Fibroblast of villous mesenchyme (primary cell): ENCODE measurements around the gene SLC38A10. TPM values are rescaled to one million over a fixed set of nuclear protein-coding genes. Genes with fewer than 3 reads are reported as not detected.

Source experiments
- DNase-seq: peaks from one replicate; pipeline ENCODE4 v3.0.0-alpha.2; 2010; ENCODE audit warnings: low read depth
- H3K4me3 ChIP-seq: 2 replicates; pipeline ENCODE4 v1.5.1; 2011; ENCODE audit warnings: low read depth, mild to moderate bottlenecking, low read length
- total RNA-seq: library from RNA; depleted of rRNA; stranded (reverse); fragments of >200 nt; gene quantifications from 2 replicates; pipeline ENCODE4 v1.2.3, GENCODE V29; 2012
- TF ChIP-seq, protein P1 (sequence below): IDR thresholded peaks from 2 replicates; pipeline ENCODE4 v1.5.1; 2012; ENCODE audit warnings: low read depth, mild to moderate bottlenecking, low read length; ENCODE audit not compliant: insufficient read depth

The SLC38A10 gene
- total RNA-seq, 1 donor: 51.4 TPM

DNA sequence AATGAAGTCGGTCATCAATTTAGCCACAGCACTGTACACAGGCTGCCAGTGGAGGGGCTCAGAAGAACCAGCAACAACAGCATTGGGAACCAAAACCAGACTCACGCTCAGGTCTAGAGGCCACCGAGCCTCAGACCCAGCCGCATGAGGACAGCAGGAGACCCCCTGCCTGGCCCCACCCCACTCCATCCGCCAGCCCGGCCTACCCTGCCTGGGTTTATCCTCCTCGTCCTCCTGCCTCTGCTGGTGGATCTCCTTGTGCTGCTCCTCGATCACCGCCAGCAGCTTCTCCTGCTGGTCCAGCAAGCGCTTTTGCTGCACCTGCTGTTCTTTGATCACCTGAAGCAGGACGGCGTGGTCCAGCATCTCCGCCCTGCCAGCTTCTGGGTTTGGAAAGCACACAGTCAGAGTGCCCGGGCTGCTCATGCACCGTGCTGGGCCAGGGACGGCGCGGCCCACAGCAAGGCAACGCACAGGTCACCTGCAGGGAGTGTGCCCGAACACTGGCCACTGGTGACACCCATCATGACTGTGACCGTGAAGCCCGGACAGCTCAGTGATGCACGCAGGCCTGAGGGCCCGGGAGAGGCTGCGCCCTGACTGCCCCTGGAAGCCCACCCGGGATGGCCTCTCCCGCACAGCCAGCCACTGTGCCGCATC, 48.3 kb downstream of the SLC38A10 start:
- TF ChIP-seq, protein P1, sequence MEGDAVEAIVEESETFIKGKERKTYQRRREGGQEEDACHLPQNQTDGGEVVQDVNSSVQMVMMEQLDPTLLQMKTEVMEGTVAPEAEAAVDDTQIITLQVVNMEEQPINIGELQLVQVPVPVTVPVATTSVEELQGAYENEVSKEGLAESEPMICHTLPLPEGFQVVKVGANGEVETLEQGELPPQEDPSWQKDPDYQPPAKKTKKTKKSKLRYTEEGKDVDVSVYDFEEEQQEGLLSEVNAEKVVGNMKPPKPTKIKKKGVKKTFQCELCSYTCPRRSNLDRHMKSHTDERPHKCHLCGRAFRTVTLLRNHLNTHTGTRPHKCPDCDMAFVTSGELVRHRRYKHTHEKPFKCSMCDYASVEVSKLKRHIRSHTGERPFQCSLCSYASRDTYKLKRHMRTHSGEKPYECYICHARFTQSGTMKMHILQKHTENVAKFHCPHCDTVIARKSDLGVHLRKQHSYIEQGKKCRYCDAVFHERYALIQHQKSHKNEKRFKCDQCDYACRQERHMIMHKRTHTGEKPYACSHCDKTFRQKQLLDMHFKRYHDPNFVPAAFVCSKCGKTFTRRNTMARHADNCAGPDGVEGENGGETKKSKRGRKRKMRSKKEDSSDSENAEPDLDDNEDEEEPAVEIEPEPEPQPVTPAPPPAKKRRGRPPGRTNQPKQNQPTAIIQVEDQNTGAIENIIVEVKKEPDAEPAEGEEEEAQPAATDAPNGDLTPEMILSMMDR: no peak
- DNase-seq: no peak
- no peak overlapping the region for H3K4me3 ChIP-seq

DNA sequence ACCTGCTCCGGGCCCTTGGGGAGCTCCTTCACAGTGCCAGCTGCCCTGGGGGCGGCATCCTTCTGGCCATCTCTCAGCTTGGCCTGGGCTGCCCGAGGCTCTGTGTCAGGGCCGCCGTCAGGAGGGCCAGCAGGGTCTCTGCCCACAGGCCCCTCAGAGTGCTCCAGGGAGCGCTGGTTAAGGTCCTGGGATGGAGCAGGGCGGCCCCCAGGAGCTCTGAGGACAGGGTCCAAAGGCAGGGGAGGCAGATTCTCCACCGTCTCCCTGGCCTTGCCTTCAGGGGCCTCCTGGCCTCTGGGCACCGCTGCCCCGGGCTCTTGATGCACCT, 48.8 kb downstream of the SLC38A10 start:
- no peak for DNase-seq
- TF ChIP-seq, protein P1: no peak
- H3K4me3 ChIP-seq: no peak overlapping the region

DNA sequence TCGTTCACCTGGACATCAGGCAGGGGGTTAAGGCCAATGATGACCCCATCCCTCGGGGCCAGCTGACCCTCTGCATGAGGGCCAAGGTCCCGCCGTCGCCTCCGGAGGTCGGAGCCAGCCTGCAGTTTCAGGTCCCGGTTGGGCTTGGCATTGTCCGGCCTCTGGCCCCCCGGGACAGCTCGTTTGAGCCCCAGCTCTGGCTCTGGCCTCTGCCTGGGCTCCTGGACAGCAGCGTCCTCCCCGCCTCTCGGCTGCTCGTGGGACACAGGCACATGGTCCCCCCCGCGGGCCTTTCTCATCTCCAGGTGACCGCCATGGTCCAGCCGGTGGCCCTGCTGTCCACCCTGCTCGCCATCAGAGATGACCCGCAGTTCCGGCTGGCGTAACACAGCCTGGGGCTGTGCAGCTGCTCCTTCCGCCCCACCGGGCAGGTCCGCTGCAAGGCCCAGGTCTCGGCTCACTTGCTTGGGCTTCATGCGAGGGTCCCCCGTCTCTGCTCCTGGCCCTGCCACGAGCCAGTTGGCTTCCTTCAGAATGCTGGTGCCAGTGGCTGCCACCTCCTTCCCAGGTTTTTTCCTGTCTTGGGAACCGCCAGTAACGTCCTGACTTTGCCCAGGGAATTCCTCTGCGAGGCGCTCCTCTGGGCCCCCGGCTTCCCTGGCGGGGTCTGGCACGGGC, 49.3 kb downstream of the SLC38A10 start:
- no peak overlapping the region for H3K4me3 ChIP-seq
- TF ChIP-seq, protein P1: no peak
- no peak for DNase-seq

DNA sequence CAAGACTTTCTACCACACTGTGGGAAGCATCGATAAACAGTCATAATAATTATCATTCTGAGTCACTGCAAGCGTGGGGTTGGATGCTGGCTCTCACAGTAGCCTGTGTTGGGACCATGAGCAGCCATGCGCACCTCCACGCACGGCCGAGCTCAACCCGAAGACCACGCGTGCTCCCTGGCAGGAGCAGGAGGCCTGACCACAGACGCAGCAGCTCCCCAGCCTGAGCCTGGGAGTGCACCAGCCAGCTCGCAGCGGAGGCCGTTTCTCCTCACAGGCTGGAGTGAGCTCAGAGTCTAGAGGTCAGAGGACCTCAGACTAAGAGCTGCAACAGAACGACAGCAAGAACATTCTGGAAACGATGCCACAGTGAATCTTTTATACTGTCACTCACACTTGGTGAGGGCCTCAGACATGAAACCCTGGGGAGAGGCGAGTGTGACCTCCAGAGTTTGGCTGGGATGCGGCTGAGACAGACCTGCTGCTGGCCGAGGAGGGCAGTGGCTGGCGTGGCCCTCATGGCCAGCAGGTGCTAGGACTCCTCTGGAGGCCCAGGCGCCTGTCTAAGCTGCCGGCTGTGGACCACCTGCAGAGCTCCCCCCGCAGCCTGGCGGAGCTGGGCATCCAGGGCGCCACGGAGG, 50.0 kb downstream of the SLC38A10 start:
- no peak overlapping the region for H3K4me3 ChIP-seq
- no peak for DNase-seq
- TF ChIP-seq, protein P1: no peak

DNA sequence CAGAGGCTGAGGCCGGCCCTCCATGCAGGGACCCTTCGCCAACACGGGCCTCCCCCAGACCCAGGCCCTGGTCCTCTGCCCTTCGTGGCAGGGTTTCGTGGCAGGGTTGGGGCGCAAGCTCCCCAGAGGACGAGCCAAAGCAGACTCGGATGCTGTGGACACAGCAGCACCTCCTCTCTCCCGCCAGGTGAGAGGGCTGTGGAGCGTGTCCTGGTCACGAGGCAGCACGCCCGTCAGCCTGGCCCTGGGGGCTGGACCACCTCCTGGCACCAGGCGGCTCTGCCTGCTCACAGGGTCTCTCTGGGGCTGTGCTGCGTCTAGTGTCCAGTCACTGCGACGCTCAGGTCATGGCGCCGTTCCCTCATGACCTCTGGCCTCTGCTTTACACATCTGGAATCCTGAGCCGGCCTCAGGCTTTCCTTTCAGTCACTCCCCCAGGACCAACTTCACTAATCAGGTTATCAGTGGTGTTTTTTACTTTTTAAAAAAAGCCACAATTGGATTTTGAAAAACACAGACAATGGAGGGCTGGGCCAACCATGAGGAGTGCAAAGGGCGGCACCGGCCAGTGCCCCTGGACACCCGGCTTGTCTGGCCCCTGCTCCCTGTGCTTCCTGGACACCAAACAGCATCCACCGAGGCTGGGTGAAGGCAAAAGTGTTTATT, 50.6 kb downstream of the SLC38A10 start:
- TF ChIP-seq, protein P1: no peak
- H3K4me3 ChIP-seq: no peak overlapping the region
- DNase-seq: no peak

DNA sequence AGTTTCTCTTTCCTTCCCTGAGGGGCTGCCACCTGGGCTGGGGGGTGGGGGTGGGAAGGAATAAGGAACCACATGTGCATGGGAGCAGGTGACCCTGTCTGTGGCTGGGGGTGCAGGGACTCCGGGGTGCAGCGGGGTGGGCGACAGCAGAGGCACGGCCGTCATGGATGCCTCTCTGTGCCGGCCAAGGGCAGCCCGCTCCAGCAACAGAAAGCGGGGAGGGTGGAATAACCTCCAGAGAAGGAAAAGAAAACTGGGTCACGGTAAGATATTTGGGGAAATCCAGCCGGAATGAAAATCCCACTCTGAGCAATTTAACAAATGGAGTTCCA, 51.8 kb downstream of the SLC38A10 start:
- no peak overlapping the region for H3K4me3 ChIP-seq
- TF ChIP-seq, protein P1: no peak

More for the DNA sequence above, 51.8 kb downstream of the SLC38A10 start:
- no peak for DNase-seq
